Stomach (tissue), 9 donors: ENCODE measurements around the gene ANAPC5. TPM values are rescaled to one million over a fixed set of nuclear protein-coding genes. Genes with fewer than 3 reads are reported as not detected.

Source experiments
- DNase-seq, 2 donors: peaks; one replicate each; pipeline versions ENCODE4 v3.0.0 to v3.0.0-alpha.2; 2013 to 2019
- H3K27ac ChIP-seq, 5 donors: fragments of 200-600 bp in 4 of 5; sonication (generic) in 4 of 5; one replicate each; pipeline ENCODE4 v1.5.1; 2013 to 2019; ENCODE audit warnings: mild to moderate bottlenecking in 1 of 5, moderate library complexity in 1 of 5
- H3K27me3 ChIP-seq, 3 donors: fragments of 200-600 bp; sonication (generic); one replicate each; pipeline ENCODE4 v1.5.1; 2017 to 2019; ENCODE audit warnings: mixed run types in 1 of 3
- H3K36me3 ChIP-seq, 4 donors: fragments of 200-600 bp; sonication (generic); 1 replicate in 3 of 4; 2 replicates in 1 of 4; pipeline ENCODE4 v1.5.1; 2016 to 2019
- H3K4me1 ChIP-seq, 4 donors: fragments of 200-600 bp; sonication (generic); one replicate each; pipeline ENCODE4 v1.5.1; 2016 to 2019
- H3K4me3 ChIP-seq, 4 donors: fragments of 200-600 bp; sonication (generic) in 3 of 4; one replicate each; pipeline ENCODE4 v1.5.1; 2016 to 2019; ENCODE audit warnings: mild to moderate bottlenecking in 1 of 4
- H3K9me3 ChIP-seq, 4 donors: fragments of 200-600 bp; sonication (generic); one replicate each; pipeline ENCODE4 v1.5.1; 2016 to 2019
- CTCF ChIP-seq, 7 experiments: fragments of 450-650 bp in 4 of 7; fragments of 200-600 bp in 3 of 7; sonication (generic) in 3 of 7; IDR thresholded peaks; one replicate each; pipeline ENCODE4 v1.5.1; 2016 to 2019; ENCODE audit warnings: antibody characterized with exemption in 7 of 7, control low read depth in 2 of 7, mild to moderate bottlenecking in 1 of 7
- EP300 ChIP-seq: sonication (generic); formaldehyde crosslinking; IDR thresholded peaks from one replicate; pipeline ENCODE4 v1.6.1; 2017; ENCODE audit warnings: antibody characterized with exemption
- POLR2A ChIP-seq, 4 donors: fragments of 450-650 bp; IDR thresholded peaks; one replicate each; pipeline ENCODE4 v1.6.1; 2016; ENCODE audit warnings: antibody characterized with exemption in 4 of 4, control low read depth in 2 of 4, mild to moderate bottlenecking in 1 of 4, moderate library complexity in 1 of 4
- POLR2AphosphoS5 ChIP-seq, 3 donors: sonication (generic); formaldehyde crosslinking; IDR thresholded peaks; one replicate each; pipeline ENCODE4 v1.6.1; 2016; ENCODE audit warnings: antibody characterized with exemption in 3 of 3
- WGBS, 5 donors: extraction: QIAGEN DNeasy Blood & Tissue Kit in 3 of 5; methylation state at CpG; one replicate each; pipeline versions ENCODE4 v1.1.5 to v1.1.7; 2013 to 2018; 5-methylcytosine and 5-hydroxymethylcytosine counted together
- intact Hi-C: fragments of 100-400 bp; cut with DNase I; formaldehyde crosslinking; loops from one replicate; pipeline ENCODE4 v1.15.1; 2023; ENCODE audit warnings: low total_unique reads
- polyA plus RNA-seq, 3 donors: library from polyadenylated mRNA; stranded (reverse); fragments of 200-250 nt; gene quantifications; one replicate each; pipeline ENCODE4 v1.2.3, GENCODE V29; 2013
- total RNA-seq, 5 donors: library from RNA; depleted of rRNA; stranded (reverse); fragments of >200 nt; gene quantifications; one replicate each; pipeline versions ENCODE4 v1.1.0 to v1.2.3, GENCODE V29; 2014 to 2016
- donor health status: healthy with polysubstance abuse.
- donor health status: Bipolar disorder and iron deficiency.
- donor health status: healthy.

The ANAPC5 gene
- total and polyA plus RNA-seq, 8 donors, result 81.2 to 228 (median 113) TPM

GRCh38 chr12:121295116-121295745, 57.0 kb downstream of the ANAPC5 start:
- Histone ChIP-seq H3K36me3 (peaks cover 0 to 27% (median 13%) of the 10 kb centered on the region in 4 donors), H3K27ac (peak overlapping the region in 4 of 5 donors; percentile 86 to 96 (median 91)), H3K9me3 (no peaks in the 10 kb centered on the region), H3K27me3 (no peaks in the 10 kb centered on the region), H3K4me1 (peaks cover 14 to 53% (median 37%) of the 10 kb centered on the region in 4 donors), H3K4me3 (peak overlapping the region; percentile 97 to 100 (median 98))
- intact Hi-C loops, result no loop called here
- 30 to 37% (median 32%) methylated on average over 7 of the region's 7 CpGs for WGBS, 5 donors
- TF ChIP-seq POLR2AphosphoS5 (IDR thresholded peaks at IDR 0.05) (no peak), CTCF (IDR thresholded peaks at IDR 0.05) (no peak), EP300 (no peak), POLR2A (IDR thresholded peaks at IDR 0.05) (no peak)
- DNase-seq, result no peak

- intact Hi-C loops, result no loop called here
- H3K36me3 ChIP-seq, result peaks cover 0 to 27% (median 13%) of the 10 kb centered on the region in 4 donors
- TF ChIP-seq EP300, result no peak
- TF ChIP-seq POLR2AphosphoS5 (IDR thresholded peaks at IDR 0.05), result no peak
- TF ChIP-seq CTCF (IDR thresholded peaks at IDR 0.05), result no peak
- no peak for TF ChIP-seq POLR2A (IDR thresholded peaks at IDR 0.05)
- no peaks in the 10 kb centered on the region for H3K27me3 ChIP-seq
- peak overlapping the region in 2 of 4 donors; percentile 99 to 100 for H3K4me3 ChIP-seq
- H3K27ac ChIP-seq, result no peak overlapping the region
- H3K9me3 ChIP-seq, result no peaks in the 10 kb centered on the region
- H3K4me1 ChIP-seq, result peaks cover 14 to 59% (median 40%) of the 10 kb centered on the region in 4 donors
- no peak for DNase-seq
- 78 to 91% (median 84%) methylated on average over 9 to 10 of the region's 10 CpGs for WGBS, 5 donors
Observed at GRCh38 chr12:121294151-121294889, 57.9 kb downstream of the ANAPC5 start.

- intact Hi-C loops, result no loop called here
Observed at GRCh38 chr12:121293603-121294002, 58.6 kb downstream of the ANAPC5 start.

More at GRCh38 chr12:121293603-121294002, 58.6 kb downstream of the ANAPC5 start:
- Histone ChIP-seq H3K27ac (no peak overlapping the region), H3K9me3 (no peaks in the 10 kb centered on the region), H3K4me3 (no peak overlapping the region), H3K36me3 (peaks cover 0 to 27% (median 13%) of the 10 kb centered on the region in 4 donors), H3K27me3 (no peaks in the 10 kb centered on the region), H3K4me1 (peaks cover 18 to 66% (median 46%) of the 10 kb centered on the region in 4 donors)
- WGBS, 5 donors, result 85 to 95% (median 89%) methylated on average over 4 of the region's 4 CpGs
- TF ChIP-seq POLR2AphosphoS5 (IDR thresholded peaks at IDR 0.05), result no peak
- TF ChIP-seq POLR2A (IDR thresholded peaks at IDR 0.05), result no peak
- no peak for TF ChIP-seq CTCF (IDR thresholded peaks at IDR 0.05)
- TF ChIP-seq EP300, result no peak
- no peak for DNase-seq
